Parathyroid adenoma (tissue), 2 donors: ENCODE results near the gene KSR1.

Source experiments
- H2AFZ ChIP-seq: fragments of 300-600 bp; sonication (generic); one replicate; pipeline ENCODE4 v1.7.0; 2017; ENCODE audit warnings: antibody characterized with exemption, mild to moderate bottlenecking
- H3K27ac ChIP-seq: fragments of 300-600 bp; sonication (generic); one replicate; pipeline ENCODE4 v1.7.0; 2017
- H3K27me3 ChIP-seq: fragments of 300-600 bp; sonication (generic); one replicate; pipeline ENCODE4 v1.7.0; 2017; ENCODE audit warnings: low read length; ENCODE audit not compliant: control insufficient read depth, insufficient read depth
- H3K36me3 ChIP-seq: fragments of 300-600 bp; sonication (generic); one replicate; pipeline ENCODE4 v1.7.0; 2017; ENCODE audit warnings: low read length; ENCODE audit not compliant: control insufficient read depth, insufficient read depth
- H3K4me1 ChIP-seq: fragments of 300-600 bp; sonication (generic); one replicate; pipeline ENCODE4 v1.7.0; 2017; ENCODE audit warnings: control low read depth
- H3K4me2 ChIP-seq: fragments of 300-600 bp; sonication (generic); one replicate; pipeline ENCODE4 v1.7.0; 2017; ENCODE audit warnings: low read length
- H3K4me3 ChIP-seq: fragments of 300-600 bp; sonication (generic); one replicate; pipeline ENCODE4 v1.7.0; 2017; ENCODE audit warnings: low read depth, low read length
- H3K79me2 ChIP-seq: fragments of 300-600 bp; sonication (generic); one replicate; pipeline ENCODE4 v1.7.0; 2017; ENCODE audit warnings: control low read depth
- H3K9ac ChIP-seq: fragments of 300-600 bp; sonication (generic); one replicate; pipeline ENCODE4 v1.7.0; 2017; ENCODE audit warnings: mild to moderate bottlenecking
- H3K9me3 ChIP-seq: fragments of 300-600 bp; sonication (generic); one replicate; pipeline ENCODE4 v1.7.0; 2017; ENCODE audit warnings: low read length; ENCODE audit not compliant: control insufficient read depth
- CTCF ChIP-seq: fragments of 300-600 bp; sonication (generic); IDR thresholded peaks from one replicate; pipeline ENCODE4 v1.7.0; 2017; ENCODE audit warnings: antibody characterized with exemption, mild to moderate bottlenecking
- donor health status: primary hyperparathyroidism.

The KSR1 gene

GRCh38 chr17:27551701-27552248 is 95.5 kb downstream of the KSR1 start:
- peaks cover 5% of the 10 kb centered on the region for H3K4me1 ChIP-seq
- H3K79me2 ChIP-seq: peaks cover 10% of the 10 kb centered on the region
- no peaks in the 10 kb centered on the region for H3K27me3 ChIP-seq
- no peaks in the 10 kb centered on the region for H3K9me3 ChIP-seq
- no peak overlapping the region for H3K9ac ChIP-seq
- no peak overlapping the region for H2AFZ ChIP-seq
- H3K4me2 ChIP-seq: no peak overlapping the region
- H3K27ac ChIP-seq: no peak overlapping the region
- H3K4me3 ChIP-seq: no peak overlapping the region
- TF ChIP-seq CTCF: no peak
- no peaks in the 10 kb centered on the region for H3K36me3 ChIP-seq

GRCh38 chr17:27552276-27552732 is 96.1 kb downstream of the KSR1 start:
- Histone ChIP-seq H3K9ac (no peak overlapping the region), H3K4me2 (no peak overlapping the region), H2AFZ (no peak overlapping the region), H3K79me2 (peaks cover 13% of the 10 kb centered on the region), H3K27ac (no peak overlapping the region), H3K4me1 (peaks cover 5% of the 10 kb centered on the region), H3K4me3 (no peak overlapping the region), H3K36me3 (no peaks in the 10 kb centered on the region), H3K27me3 (no peaks in the 10 kb centered on the region), H3K9me3 (no peaks in the 10 kb centered on the region)
- TF ChIP-seq CTCF: no peak

- no peak overlapping the region for H3K27ac ChIP-seq
These were observed 96.8 kb downstream of the KSR1 start for GRCh38 chr17:27553019-27553511.

GRCh38 chr17:27554152-27554551 is 97.9 kb downstream of the KSR1 start:
- no peaks in the 10 kb centered on the region for H3K36me3 ChIP-seq
- peaks cover 5% of the 10 kb centered on the region for H3K4me1 ChIP-seq
- H3K27me3 ChIP-seq: no peaks in the 10 kb centered on the region
- TF ChIP-seq CTCF: no peak
- no peak overlapping the region for H3K4me3 ChIP-seq
- peaks cover 18% of the 10 kb centered on the region for H3K79me2 ChIP-seq
- H3K9ac ChIP-seq: no peak overlapping the region
- no peak overlapping the region for H3K27ac ChIP-seq
- H3K4me2 ChIP-seq: no peak overlapping the region
- H2AFZ ChIP-seq: no peak overlapping the region
- no peaks in the 10 kb centered on the region for H3K9me3 ChIP-seq

More at GRCh38 chr17:27553019-27553511, 96.8 kb downstream of the KSR1 start:
- Histone ChIP-seq H2AFZ (no peak overlapping the region), H3K27me3 (no peaks in the 10 kb centered on the region), H3K4me3 (no peak overlapping the region), H3K9ac (no peak overlapping the region), H3K4me2 (no peak overlapping the region), H3K79me2 (peaks cover 15% of the 10 kb centered on the region), H3K9me3 (no peaks in the 10 kb centered on the region), H3K4me1 (peaks cover 5% of the 10 kb centered on the region), H3K36me3 (no peaks in the 10 kb centered on the region)
- no peak for TF ChIP-seq CTCF

GRCh38 chr17:27554911-27555310 is 98.7 kb downstream of the KSR1 start:
- no peak for TF ChIP-seq CTCF
- Histone ChIP-seq H3K27me3 (no peaks in the 10 kb centered on the region), H3K4me2 (no peak overlapping the region), H3K9ac (no peak overlapping the region), H3K79me2 (peaks cover 20% of the 10 kb centered on the region), H3K36me3 (no peaks in the 10 kb centered on the region), H2AFZ (no peak overlapping the region), H3K4me1 (peaks cover 5% of the 10 kb centered on the region), H3K9me3 (no peaks in the 10 kb centered on the region), H3K27ac (no peak overlapping the region), H3K4me3 (no peak overlapping the region)
